Bronchial epithelial cell (primary cell): ENCODE data around the gene MARCKSL1. TPM values are rescaled to one million over a fixed set of nuclear protein-coding genes. Genes with fewer than 3 reads are reported as not detected.

Experiments used
- DNase-seq: peaks from one replicate; pipeline ENCODE4 v3.0.0-alpha.2; 2010; ENCODE audit warnings: low read depth
- FAIRE-seq: peaks from 2 replicates; lab custom pipeline; 2011; peaks lifted over from hg19 to GRCh38; lab: Jason Lieb, UNC
- H3K27me3 ChIP-seq: 2 replicates; pipeline ENCODE4 v1.5.1; 2011; ENCODE audit warnings: low read length; ENCODE audit not compliant: control insufficient read depth, insufficient read depth
- H3K36me3 ChIP-seq: 2 replicates; pipeline ENCODE4 v1.5.1; 2011; ENCODE audit warnings: low read length; ENCODE audit not compliant: control insufficient read depth, insufficient read depth
- H3K4me3 ChIP-seq: 2 replicates; pipeline ENCODE4 v1.5.1; 2011; ENCODE audit warnings: mild to moderate bottlenecking, low read depth, low read length, control low read depth
- CTCF ChIP-seq: IDR thresholded peaks from 2 replicates; pipeline ENCODE4 v1.5.1; 2011; ENCODE audit warnings: mild to moderate bottlenecking, moderate library complexity, low read length, control low read depth, inconsistent platforms; ENCODE audit not compliant: insufficient read depth, severe bottlenecking
- total RNA-seq: library from RNA; depleted of rRNA; stranded (reverse); fragments of >200 nt; gene quantifications from 2 replicates; pipeline ENCODE4 v1.2.1, GENCODE V29; 2014

MARCKSL1 gene
- total RNA-seq, 1 donor from 2014 or later: 4.2 TPM

- no peak for DNase-seq
- FAIRE-seq: no peak
- Histone ChIP-seq H3K27me3 (no peaks in the 10 kb centered on the region), H3K36me3 (no peaks in the 10 kb centered on the region), H3K4me3 (peak overlapping the region; percentile 54)
- TF ChIP-seq CTCF: no peak
Observed at GRCh38 chr1:32352239-32352745, 16.3 kb upstream of the MARCKSL1 start.

GRCh38 chr1:32351399-32352238, 15.6 kb upstream of the MARCKSL1 start:
- no peaks in the 10 kb centered on the region for H3K27me3 ChIP-seq
- FAIRE-seq (no peak), DNase-seq (peak; percentile 66)
- no peaks in the 10 kb centered on the region for H3K36me3 ChIP-seq
- no peak for TF ChIP-seq CTCF
- peak overlapping the region; percentile 54 for H3K4me3 ChIP-seq

- no peak for DNase-seq
- Histone ChIP-seq H3K27me3 (no peaks in the 10 kb centered on the region), H3K36me3 (no peaks in the 10 kb centered on the region), H3K4me3 (peak overlapping the region; percentile 54)
- TF ChIP-seq CTCF: peak; percentile 60
- FAIRE-seq: no peak
Observed at GRCh38 chr1:32350785-32351398, 14.9 kb upstream of the MARCKSL1 start.

- Histone ChIP-seq H3K27me3 (no peaks in the 10 kb centered on the region), H3K36me3 (no peaks in the 10 kb centered on the region), H3K4me3 (no peak overlapping the region)
- FAIRE-seq (no peak), DNase-seq (no peak)
- no peak for TF ChIP-seq CTCF
Observed at GRCh38 chr1:32349211-32349708, 13.2 kb upstream of the MARCKSL1 start.

GRCh38 chr1:32346532-32347157, 10.6 kb upstream of the MARCKSL1 start:
- no peak for DNase-seq
- H3K4me3 ChIP-seq: no peak overlapping the region
- H3K36me3 ChIP-seq: no peaks in the 10 kb centered on the region
- no peaks in the 10 kb centered on the region for H3K27me3 ChIP-seq
- TF ChIP-seq CTCF: no peak
- FAIRE-seq: no peak
